H9 (cell line): ENCODE data around the gene COLEC12. TPM values are rescaled to one million over a fixed set of nuclear protein-coding genes. Genes with fewer than 3 reads are reported as not detected.

Experiments used
- DNase-seq: peaks from one replicate; pipeline ENCODE4 v3.0.0-alpha.2; 2017
- H2AFZ ChIP-seq: one replicate; pipeline ENCODE4 v1.6.1; 2013; ENCODE audit warnings: mild to moderate bottlenecking, low read length, control low read depth, moderate library complexity
- H2AK5ac ChIP-seq: 2 replicates; pipeline ENCODE4 v1.6.1; 2013; ENCODE audit warnings: low read length, control low read depth, mixed read lengths; ENCODE audit not compliant: insufficient read length
- H2BK120ac ChIP-seq: one replicate; pipeline ENCODE4 v1.6.1; 2013; ENCODE audit warnings: low read depth, mild to moderate bottlenecking, low read length, control low read depth, inconsistent platforms; ENCODE audit not compliant: poor library complexity, severe bottlenecking
- H2BK12ac ChIP-seq: 2 replicates; pipeline ENCODE4 v1.6.1; 2013; ENCODE audit warnings: low read length, control low read depth, mixed read lengths, low read depth; ENCODE audit not compliant: insufficient read length
- H2BK15ac ChIP-seq: 2 replicates; pipeline ENCODE4 v1.6.1; 2013; ENCODE audit warnings: low read depth, low read length, control low read depth
- H2BK20ac ChIP-seq: one replicate; pipeline ENCODE4 v1.6.1; 2013; ENCODE audit warnings: low read depth, mild to moderate bottlenecking, low read length, control low read depth, inconsistent platforms; ENCODE audit not compliant: poor library complexity, severe bottlenecking
- H2BK5ac ChIP-seq: 2 replicates; pipeline ENCODE4 v1.6.1; 2013; ENCODE audit warnings: low read length, control low read depth, mixed read lengths; ENCODE audit not compliant: insufficient read length
- H3K14ac ChIP-seq: 2 replicates; pipeline ENCODE4 v1.6.1; 2013; ENCODE audit warnings: low read length, control low read depth; ENCODE audit not compliant: insufficient read depth
- H3K18ac ChIP-seq: 2 replicates; pipeline ENCODE4 v1.6.1; 2013; ENCODE audit warnings: low read depth, mild to moderate bottlenecking, mixed read lengths, low read length, control low read depth; ENCODE audit not compliant: insufficient read length
- H3K23ac ChIP-seq: 2 replicates; pipeline ENCODE4 v1.6.1; 2013; ENCODE audit warnings: low read length, control low read depth, mixed read lengths, low read depth; ENCODE audit not compliant: insufficient read length
- H3K23me2 ChIP-seq: 2 replicates; pipeline ENCODE4 v1.6.1; 2013; ENCODE audit warnings: low read depth, mild to moderate bottlenecking, mixed read lengths, low read length, control low read depth; ENCODE audit not compliant: insufficient read length, poor library complexity, severe bottlenecking
- H3K27ac ChIP-seq: 2 replicates; pipeline ENCODE4 v1.5.1; 2013; ENCODE audit warnings: low read length, control low read depth, mixed read lengths, low read depth; ENCODE audit not compliant: insufficient read length
- H3K27me3 ChIP-seq: 2 replicates; pipeline ENCODE4 v1.6.1; 2013; ENCODE audit warnings: low read length, control low read depth, inconsistent platforms; ENCODE audit not compliant: insufficient read depth
- H3K4ac ChIP-seq: 2 replicates; pipeline ENCODE4 v1.6.1; 2013; ENCODE audit warnings: low read depth, mild to moderate bottlenecking, control low read depth, inconsistent platforms, low read length, moderate library complexity
- H3K4me1 ChIP-seq: 2 replicates; pipeline ENCODE4 v1.6.1; 2013; ENCODE audit warnings: low read length, control low read depth, inconsistent platforms; ENCODE audit not compliant: insufficient read depth
- H3K4me2 ChIP-seq: 2 replicates; pipeline ENCODE4 v1.6.1; 2013; ENCODE audit warnings: low read length, control low read depth, mixed read lengths; ENCODE audit not compliant: insufficient read length, insufficient read depth
- H3K56ac ChIP-seq: 2 replicates; pipeline ENCODE4 v1.6.1; 2013; ENCODE audit warnings: low read depth, mild to moderate bottlenecking, mixed read lengths, low read length, control low read depth; ENCODE audit not compliant: insufficient read length
- H3K79me1 ChIP-seq: 2 replicates; pipeline ENCODE4 v1.6.1; 2013; ENCODE audit warnings: low read depth, mild to moderate bottlenecking, moderate library complexity, low read length, control low read depth, inconsistent platforms; ENCODE audit not compliant: insufficient read depth, poor library complexity, severe bottlenecking
- H3K79me2 ChIP-seq: 2 replicates; pipeline ENCODE4 v1.6.1; 2013; ENCODE audit warnings: low read length, control low read depth, inconsistent platforms; ENCODE audit not compliant: insufficient read depth
- H3K9ac ChIP-seq: 2 replicates; pipeline ENCODE4 v1.6.1; 2013; ENCODE audit warnings: low read length, control low read depth, mixed read lengths; ENCODE audit not compliant: insufficient read length; ENCODE audit errors: extremely low read depth
- H3K9me3 ChIP-seq: one replicate; pipeline ENCODE4 v1.6.1; 2013; ENCODE audit warnings: low read depth, low read length, inconsistent platforms; ENCODE audit not compliant: control insufficient read depth
- H3T11ph ChIP-seq: one replicate; pipeline ENCODE4 v1.6.1; 2013; ENCODE audit warnings: mild to moderate bottlenecking, low read length, control low read depth, inconsistent platforms
- H4K20me1 ChIP-seq: one replicate; pipeline ENCODE4 v1.6.1; 2013; ENCODE audit not compliant: control insufficient read depth, insufficient read length, insufficient read depth
- H4K5ac ChIP-seq: 2 replicates; pipeline ENCODE4 v1.6.1; 2013; ENCODE audit warnings: low read depth, mild to moderate bottlenecking, mixed read lengths, low read length, control low read depth; ENCODE audit not compliant: insufficient read length
- H4K8ac ChIP-seq: replicated peaks from 2 replicates; pipeline ENCODE4 v1.6.1; 2013; ENCODE audit warnings: low read length, control low read depth, mixed read lengths, low read depth; ENCODE audit not compliant: insufficient read length
- H4K91ac ChIP-seq: 2 replicates; pipeline ENCODE4 v1.6.1; 2013; ENCODE audit warnings: low read depth, mild to moderate bottlenecking, moderate library complexity, mixed read lengths, low read length, control low read depth; ENCODE audit not compliant: insufficient read length
- H3K27ac Mint-ChIP-seq, 3 experiments: 2 replicates in 2 of 3; 3 replicates in 1 of 3; pipeline ENCODE4 v1.8.0; 2020 to 2021; ENCODE audit warnings: mixed read lengths in 3 of 3, mild to moderate bottlenecking in 1 of 3, moderate library complexity in 1 of 3
- H3K27me3 Mint-ChIP-seq: 2 replicates; pipeline ENCODE4 v1.8.0; 2021; ENCODE audit warnings: low read depth, mild to moderate bottlenecking, moderate library complexity, mixed read lengths
- H3K36me3 Mint-ChIP-seq, 3 experiments: 2 replicates in 2 of 3; 3 replicates in 1 of 3; pipeline ENCODE4 v1.8.0; 2020 to 2021; ENCODE audit warnings: low read depth in 3 of 3, mixed read lengths in 3 of 3; ENCODE audit not compliant: insufficient read depth in 1 of 3
- H3K4me1 Mint-ChIP-seq, 2 experiments: 2 replicates each; pipeline ENCODE4 v1.8.0; 2020; ENCODE audit warnings: mixed read lengths in 2 of 2
- H3K4me3 Mint-ChIP-seq, 2 experiments: 2 replicates in 1 of 2; 3 replicates in 1 of 2; pipeline ENCODE4 v1.8.0; 2020 to 2021; ENCODE audit warnings: mild to moderate bottlenecking in 2 of 2, mixed read lengths in 2 of 2, moderate library complexity in 1 of 2
- H3K9me3 Mint-ChIP-seq, 2 experiments: 2 replicates in 1 of 2; 3 replicates in 1 of 2; pipeline ENCODE4 v1.8.0; 2020; ENCODE audit warnings: mild to moderate bottlenecking in 2 of 2, mixed read lengths in 2 of 2, moderate library complexity in 1 of 2
- WGBS: extraction: QIAGEN DNeasy Blood & Tissue Kit; methylation state at CpG from one replicate; pipeline ENCODE4 v1.1.7; 2013; ENCODE audit warnings: missing lambda C conversion rate, low lambda C conversion rate, mixed read lengths; ENCODE audit not compliant: insufficient read length; ENCODE audit errors: extremely low coverage; 5-methylcytosine and 5-hydroxymethylcytosine counted together
- total RNA-seq: library from RNA; stranded (reverse); gene quantifications from 2 replicates; pipeline ENCODE4 v1.2.1, GENCODE V29; 2021
- TF ChIP-seq, protein P1 (sequence below): fragments of 200-600 bp; sonication (generic); conservative IDR thresholded peaks from 3 replicates; pipeline ENCODE4 v1.8.0; 2021; ENCODE audit warnings: antibody characterized with exemption, mild to moderate bottlenecking

The COLEC12 gene
- total RNA-seq, 1 experiment from 2014 or later = 0.70 TPM

DNA sequence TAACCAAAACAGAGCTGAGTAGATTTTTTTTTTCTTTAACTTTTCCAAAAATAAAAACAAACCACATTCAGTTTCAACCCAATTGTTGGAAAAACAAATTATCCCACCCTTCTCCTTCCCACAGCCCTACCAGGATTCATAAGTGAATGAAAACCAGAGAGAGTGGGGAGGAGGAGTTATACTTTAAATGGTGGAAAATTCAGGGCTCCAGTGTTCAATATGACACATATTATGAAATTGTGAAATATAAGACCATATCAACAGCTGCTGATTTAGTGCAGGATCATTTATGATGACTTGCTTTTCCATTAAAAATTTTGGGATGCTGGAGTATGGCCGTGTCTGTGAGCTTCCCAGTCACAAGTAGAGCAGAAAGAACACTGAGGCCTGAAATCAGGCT, 26.7 kb downstream of the COLEC12 start:
- peak overlapping the region in 1 of 3 experiments; percentile 27; a peak in 3 of 7 replicates for H3K27ac Mint-ChIP-seq
- peaks cover 19 to 26% of the 10 kb centered on the region in 2 experiments for H3K4me1 Mint-ChIP-seq
- Histone ChIP-seq H3K56ac (no peak overlapping the region), H3K4me2 (no peak overlapping the region), H3K14ac (no peak overlapping the region), H3K79me2 (no peaks in the 10 kb centered on the region), H2BK12ac (no peak overlapping the region), H2BK120ac (no peak overlapping the region), H4K91ac (no peak overlapping the region), H3T11ph (no peak overlapping the region), H3K79me1 (no peaks in the 10 kb centered on the region), H3K23me2 (no peaks in the 10 kb centered on the region), H2BK20ac (no peak overlapping the region), H2AK5ac (no peak overlapping the region), H4K5ac (no peak overlapping the region), H3K4me1 (peaks cover 6% of the 10 kb centered on the region; the same call in 1 of the 2 replicates), H3K27ac (no peak overlapping the region), H3K27me3 (no peaks in the 10 kb centered on the region), H3K23ac (no peak overlapping the region), H2BK5ac (no peak overlapping the region), H2AFZ (no peak overlapping the region), H4K20me1 (no peaks in the 10 kb centered on the region), H3K4ac (no peak overlapping the region), H3K9ac (no peak overlapping the region), H4K8ac (no peak overlapping the region), H3K9me3 (no peaks in the 10 kb centered on the region), H3K18ac (no peak overlapping the region), H2BK15ac (no peak overlapping the region)
- H3K27me3 Mint-ChIP-seq = no peaks in the 10 kb centered on the region; the same call in 1 of the 2 replicates
- no CpG with 5 or more reads among the region's 1 CpG for WGBS
- H3K4me3 Mint-ChIP-seq = no peak overlapping the region
- DNase-seq = no peak
- TF ChIP-seq, protein P1, sequence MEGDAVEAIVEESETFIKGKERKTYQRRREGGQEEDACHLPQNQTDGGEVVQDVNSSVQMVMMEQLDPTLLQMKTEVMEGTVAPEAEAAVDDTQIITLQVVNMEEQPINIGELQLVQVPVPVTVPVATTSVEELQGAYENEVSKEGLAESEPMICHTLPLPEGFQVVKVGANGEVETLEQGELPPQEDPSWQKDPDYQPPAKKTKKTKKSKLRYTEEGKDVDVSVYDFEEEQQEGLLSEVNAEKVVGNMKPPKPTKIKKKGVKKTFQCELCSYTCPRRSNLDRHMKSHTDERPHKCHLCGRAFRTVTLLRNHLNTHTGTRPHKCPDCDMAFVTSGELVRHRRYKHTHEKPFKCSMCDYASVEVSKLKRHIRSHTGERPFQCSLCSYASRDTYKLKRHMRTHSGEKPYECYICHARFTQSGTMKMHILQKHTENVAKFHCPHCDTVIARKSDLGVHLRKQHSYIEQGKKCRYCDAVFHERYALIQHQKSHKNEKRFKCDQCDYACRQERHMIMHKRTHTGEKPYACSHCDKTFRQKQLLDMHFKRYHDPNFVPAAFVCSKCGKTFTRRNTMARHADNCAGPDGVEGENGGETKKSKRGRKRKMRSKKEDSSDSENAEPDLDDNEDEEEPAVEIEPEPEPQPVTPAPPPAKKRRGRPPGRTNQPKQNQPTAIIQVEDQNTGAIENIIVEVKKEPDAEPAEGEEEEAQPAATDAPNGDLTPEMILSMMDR = no peak
- no peaks in the 10 kb centered on the region for H3K36me3 Mint-ChIP-seq
- H3K9me3 Mint-ChIP-seq = no peaks in the 10 kb centered on the region
